AG10803 (cell line): ENCODE data around the gene ZIC1.

Experiments used
- DNase-seq: peaks from one replicate; pipeline ENCODE4 v3.0.0; 2010; ENCODE audit warnings: low read depth
- H3K4me3 ChIP-seq: 2 replicates; pipeline ENCODE4 v1.5.1; 2011; ENCODE audit warnings: mild to moderate bottlenecking, low read length, control low read depth
- TF ChIP-seq, protein P1 (sequence below): conservative IDR thresholded peaks from 2 replicates; pipeline ENCODE4 v1.5.1; 2011; ENCODE audit warnings: mild to moderate bottlenecking, low read length, control low read depth, inconsistent platforms

Gene ZIC1

DNA sequence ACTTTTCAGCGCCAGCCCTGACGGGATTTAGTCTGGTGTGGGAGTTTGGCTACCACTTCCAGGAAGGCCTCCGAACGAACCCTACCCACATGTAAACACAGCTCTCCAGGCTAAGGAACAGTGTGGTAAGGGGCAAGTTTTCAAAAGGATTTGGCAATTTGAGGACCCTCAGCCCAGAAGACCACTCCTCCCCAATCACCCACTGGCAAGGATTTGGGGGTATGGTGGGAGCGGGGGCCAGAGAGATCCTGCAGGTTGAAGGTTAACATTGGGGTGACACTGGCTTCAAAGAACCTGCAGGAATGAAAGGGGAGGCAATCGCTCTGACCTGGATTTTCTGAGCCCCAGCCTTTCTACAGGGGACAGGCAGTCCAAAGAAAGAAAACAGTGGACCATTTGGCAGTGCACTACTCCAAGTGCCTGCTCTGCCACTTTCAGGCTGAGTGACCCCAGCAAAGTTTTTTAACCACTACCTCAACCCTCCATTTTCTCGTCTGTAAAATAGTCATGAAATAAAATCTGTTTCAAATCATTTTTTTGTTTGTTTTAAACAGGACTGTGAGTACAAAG is 37.3 kb upstream of the ZIC1 start:
- DNase-seq = no peak
- no peak overlapping the region for H3K4me3 ChIP-seq
- TF ChIP-seq, protein P1, sequence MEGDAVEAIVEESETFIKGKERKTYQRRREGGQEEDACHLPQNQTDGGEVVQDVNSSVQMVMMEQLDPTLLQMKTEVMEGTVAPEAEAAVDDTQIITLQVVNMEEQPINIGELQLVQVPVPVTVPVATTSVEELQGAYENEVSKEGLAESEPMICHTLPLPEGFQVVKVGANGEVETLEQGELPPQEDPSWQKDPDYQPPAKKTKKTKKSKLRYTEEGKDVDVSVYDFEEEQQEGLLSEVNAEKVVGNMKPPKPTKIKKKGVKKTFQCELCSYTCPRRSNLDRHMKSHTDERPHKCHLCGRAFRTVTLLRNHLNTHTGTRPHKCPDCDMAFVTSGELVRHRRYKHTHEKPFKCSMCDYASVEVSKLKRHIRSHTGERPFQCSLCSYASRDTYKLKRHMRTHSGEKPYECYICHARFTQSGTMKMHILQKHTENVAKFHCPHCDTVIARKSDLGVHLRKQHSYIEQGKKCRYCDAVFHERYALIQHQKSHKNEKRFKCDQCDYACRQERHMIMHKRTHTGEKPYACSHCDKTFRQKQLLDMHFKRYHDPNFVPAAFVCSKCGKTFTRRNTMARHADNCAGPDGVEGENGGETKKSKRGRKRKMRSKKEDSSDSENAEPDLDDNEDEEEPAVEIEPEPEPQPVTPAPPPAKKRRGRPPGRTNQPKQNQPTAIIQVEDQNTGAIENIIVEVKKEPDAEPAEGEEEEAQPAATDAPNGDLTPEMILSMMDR = no peak

DNA sequence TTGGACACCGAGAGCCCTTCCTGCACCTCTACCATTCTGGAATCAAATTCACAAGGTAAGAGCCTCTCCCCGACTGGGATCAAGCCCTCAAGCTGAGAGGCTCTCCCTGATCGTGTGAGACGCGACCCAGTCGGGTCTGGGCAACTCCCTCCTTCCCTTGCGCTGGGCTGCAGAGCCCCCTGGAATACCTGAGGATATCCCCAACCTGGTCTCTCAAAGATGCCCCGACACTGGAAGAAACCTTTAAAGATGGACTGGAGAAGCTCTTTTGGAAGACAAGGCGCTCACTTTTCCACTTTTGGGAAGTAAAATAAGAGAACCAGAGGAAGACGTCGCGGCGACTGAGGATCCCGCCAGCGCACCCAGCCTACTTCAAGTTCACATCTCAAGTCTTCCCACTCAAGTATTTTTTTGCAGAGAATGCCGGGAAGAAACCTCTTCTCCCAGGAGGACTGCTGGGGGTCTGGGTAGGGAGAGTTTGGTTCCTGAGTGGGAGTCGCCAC is 36.6 kb upstream of the ZIC1 start:
- no peak for DNase-seq
- TF ChIP-seq, protein P1 = no peak
- H3K4me3 ChIP-seq = no peak overlapping the region

DNA sequence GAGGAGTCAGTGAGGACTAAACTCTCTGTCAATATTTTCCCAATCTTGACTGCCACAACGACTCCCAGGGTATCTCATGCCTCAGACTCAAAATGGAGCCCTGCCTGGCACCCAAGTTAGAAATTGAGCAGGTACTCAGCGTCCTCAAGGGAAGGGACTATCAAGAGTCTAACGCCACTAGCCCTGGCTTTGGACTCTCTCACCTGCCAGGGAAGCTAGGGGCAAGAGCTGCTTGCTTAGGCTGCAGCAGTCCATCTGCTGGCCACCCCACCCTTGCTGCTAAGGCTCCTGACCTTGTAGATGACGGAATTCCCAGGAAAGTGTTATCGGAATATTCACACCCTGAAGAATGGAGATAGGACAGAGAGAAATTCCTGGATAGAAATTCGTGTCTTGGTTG is 35.9 kb upstream of the ZIC1 start:
- no peak overlapping the region for H3K4me3 ChIP-seq
- TF ChIP-seq, protein P1 = no peak
- DNase-seq = no peak

DNA sequence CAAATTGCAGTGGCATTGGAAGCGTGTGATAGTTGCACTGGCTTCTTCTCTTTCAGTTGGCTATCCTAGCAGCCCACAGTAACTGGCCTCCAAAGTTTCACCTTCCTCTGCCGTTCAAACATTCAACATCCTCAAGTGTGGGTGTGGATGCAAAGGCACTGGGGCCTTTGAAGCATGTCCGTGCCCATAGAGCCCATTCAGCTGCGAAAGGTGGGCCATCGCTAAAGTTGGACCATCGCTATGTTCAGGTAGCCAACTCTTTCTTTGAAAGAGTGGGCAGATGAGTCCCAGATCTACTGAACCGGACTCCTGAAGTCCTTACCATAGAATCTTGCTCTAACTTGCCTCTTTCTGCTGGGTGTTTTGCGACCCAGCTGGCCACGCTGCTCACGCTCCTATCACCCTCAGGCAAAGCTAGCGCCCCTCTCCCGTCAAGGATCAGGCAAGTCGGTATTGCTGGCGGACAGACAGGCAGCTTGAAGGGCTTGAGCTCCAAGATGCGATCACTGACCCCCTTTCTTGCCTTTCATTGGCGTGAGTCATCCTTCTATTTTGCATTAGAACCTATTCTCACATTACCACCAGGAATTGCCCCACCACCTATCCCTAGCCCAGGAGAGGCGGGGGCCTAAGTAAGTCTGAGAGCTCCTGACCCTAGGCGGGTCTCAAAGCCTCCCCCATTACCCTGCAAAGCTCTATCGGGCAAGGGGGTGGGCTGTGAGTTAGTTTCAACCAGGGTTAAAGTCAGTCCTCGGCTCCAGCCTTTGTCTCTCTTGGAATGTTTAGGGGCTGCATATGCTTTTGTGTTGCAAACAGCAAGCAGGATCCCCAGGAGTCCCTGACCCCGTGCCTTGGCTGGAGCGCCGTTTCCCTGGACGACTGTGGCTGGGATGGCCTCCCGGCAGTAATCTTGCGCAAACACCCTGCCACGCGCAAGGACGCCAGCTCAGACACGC is 31.5 kb upstream of the ZIC1 start:
- H3K4me3 ChIP-seq = no peak overlapping the region
- DNase-seq = no peak
- TF ChIP-seq, protein P1 = no peak

DNA sequence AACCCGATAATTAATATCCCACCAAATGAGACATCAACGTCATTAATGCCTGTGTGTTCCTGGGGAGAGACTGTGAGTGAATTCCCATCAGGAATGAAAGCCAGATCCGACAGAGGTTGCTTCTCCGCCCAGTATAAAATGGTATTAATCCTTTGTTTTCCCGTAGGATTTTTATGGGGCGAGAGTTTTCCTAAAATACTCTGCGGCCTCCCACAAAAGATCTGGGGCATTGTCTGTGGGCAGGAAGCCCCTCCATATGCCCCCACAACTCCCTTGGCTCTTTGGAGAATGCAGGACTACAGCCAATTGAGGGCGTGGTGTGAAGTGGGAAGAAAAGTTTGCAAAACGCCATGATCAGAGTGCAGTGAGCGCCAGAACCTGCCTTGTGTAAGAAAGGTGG is 29.5 kb upstream of the ZIC1 start:
- DNase-seq = no peak
- TF ChIP-seq, protein P1 = no peak
- H3K4me3 ChIP-seq = no peak overlapping the region

DNA sequence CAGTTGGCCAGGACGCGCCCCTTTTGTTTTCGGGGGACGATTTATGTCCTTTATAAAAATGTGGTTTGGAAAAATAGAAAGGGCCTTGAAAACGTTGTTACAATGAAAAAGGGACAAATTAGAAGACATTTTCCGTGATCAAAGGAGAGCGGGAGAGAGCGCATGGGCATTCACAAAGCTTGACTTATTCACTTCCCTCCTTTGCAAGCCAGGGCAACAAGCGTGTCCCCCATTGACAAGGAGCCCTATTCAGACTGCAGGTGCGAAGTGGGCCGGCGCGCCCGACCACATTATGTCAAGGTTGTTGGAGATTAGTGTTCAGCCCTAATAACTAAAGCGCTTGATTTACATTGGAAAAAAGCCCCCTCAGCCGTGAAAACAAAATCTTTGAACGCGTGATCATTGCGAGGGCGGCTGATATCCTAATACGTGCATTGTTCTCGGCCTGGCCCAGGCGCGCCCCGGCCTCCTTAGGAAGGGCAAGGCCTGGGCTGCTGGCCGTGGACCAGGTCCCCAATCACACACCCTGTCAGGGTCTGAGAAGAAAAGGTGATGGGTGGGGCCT is 28.7 kb upstream of the ZIC1 start:
- DNase-seq = no peak
- no peak overlapping the region for H3K4me3 ChIP-seq
- TF ChIP-seq, protein P1 = no peak
